ENCODE results near the gene OS9.

Gene OS9

GRCh38 chr12:57744777-57745484 is 51.0 kb downstream of the OS9 start, which contains the start of gene TSPAN31 (continued):
- 0 out of 2 replicates have a peak, but pooled peaks have one; percentile 14 for TF ChIP-seq ZNF513 (tag by site-specific recombination; IDR thresholded peaks at IDR 0.05)
- TF ChIP-seq ZNF544 (tag by site-specific recombination; IDR thresholded peaks at IDR 0.05), result no peak
- no peak for TF ChIP-seq FEZF1 (tag by site-specific recombination; IDR thresholded peaks at IDR 0.05)
- no peak for TF ChIP-seq PRDM2 (tag by site-specific recombination; IDR thresholded peaks at IDR 0.05; ENCODE audit: borderline replicate concordance)
- TF ChIP-seq ZNF560 (tag by site-specific recombination; IDR thresholded peaks at IDR 0.05; ENCODE audit: borderline replicate concordance), result no peak
- TF ChIP-seq ATF2 (tag by site-specific recombination; IDR thresholded peaks at IDR 0.05; ENCODE audit: low read depth), result peak; percentile 99
- TF ChIP-seq ZNF416 (tag by site-specific recombination; IDR thresholded peaks at IDR 0.05), result no peak
- 0 out of 2 replicates have a peak, but pooled peaks have one; percentile 38 for TF ChIP-seq SP7 (tag by site-specific recombination; IDR thresholded peaks at IDR 0.05)
- peak; percentile 82; the same call in 1 of the 2 replicates for TF ChIP-seq SP3 (tag by site-specific recombination; IDR thresholded peaks at IDR 0.05)
- TF ChIP-seq ZNF175 (tag by site-specific recombination; IDR thresholded peaks at IDR 0.05), result no peak
- TF ChIP-seq ZNF830 (tag by site-specific recombination; IDR thresholded peaks at IDR 0.05; ENCODE audit: low read depth), result no peak
- TF ChIP-seq ZXDB (tag by site-specific recombination; IDR thresholded peaks at IDR 0.05), result peak; percentile 73
- peak; percentile 41; the same call in 1 of the 2 replicates for TF ChIP-seq ZNF324 (tag by site-specific recombination; IDR thresholded peaks at IDR 0.05)
- 0 out of 2 replicates have a peak, but pooled peaks have one; percentile 6 for TF ChIP-seq ZNF639 (tag by site-specific recombination; IDR thresholded peaks at IDR 0.05)
- TF ChIP-seq PATZ1 (tag by site-specific recombination; IDR thresholded peaks at IDR 0.05), result peak; percentile 95
- TF ChIP-seq OSR2 (tag by site-specific recombination; IDR thresholded peaks at IDR 0.05), result no peak
- TF ChIP-seq ZNF341 (tag by site-specific recombination; IDR thresholded peaks at IDR 0.05; ENCODE audit: low read depth), result peak; percentile 68
- no peak for TF ChIP-seq KLF1 (tag by site-specific recombination; IDR thresholded peaks at IDR 0.05)
- TF ChIP-seq GLIS2 (tag by site-specific recombination; IDR thresholded peaks at IDR 0.05), result peak; percentile 83
- TF ChIP-seq GLI2 (tag by site-specific recombination; IDR thresholded peaks at IDR 0.05; ENCODE audit: borderline replicate concordance, low read depth), result no peak
- TF ChIP-seq ZNF19 (tag by site-specific recombination; IDR thresholded peaks at IDR 0.05; ENCODE audit: low read depth), result no peak
- TF ChIP-seq ZNF169 (tag by site-specific recombination; IDR thresholded peaks at IDR 0.05), result no peak
- TF ChIP-seq EGR2 (tag by site-specific recombination; IDR thresholded peaks at IDR 0.05; ENCODE audit: low read depth), result peak; percentile 61
- no peak for TF ChIP-seq ZNF133 (tag by site-specific recombination; IDR thresholded peaks at IDR 0.05)
- peak; percentile 40 for TF ChIP-seq KLF10 (tag by site-specific recombination; IDR thresholded peaks at IDR 0.05)

All from HEK293 (cell line).